Thoracic aorta (tissue), 2 donors: ENCODE results near the gene MOG. TPM values are rescaled to one million over a fixed set of nuclear protein-coding genes. Genes with fewer than 3 reads are reported as not detected.

Source experiments
- ATAC-seq: fragments of 150-250 bp; one replicate; pipeline ENCODE4 v1.8.0; 2017; ENCODE audit warnings: low read depth; ENCODE audit not compliant: insufficient number of reproducible peaks, low FRiP score
- DNase-seq: peaks from one replicate; pipeline ENCODE4 v3.0.0-alpha.2; 2020; ENCODE audit warnings: low spot score
- H3K27ac ChIP-seq, 2 donors: fragments of 200-600 bp; sonication (generic); 1 replicate in 1 of 2; 2 replicates in 1 of 2; pipeline ENCODE4 v1.5.1; 2016; ENCODE audit warnings: mild to moderate bottlenecking in 2 of 2, moderate library complexity in 2 of 2
- H3K27me3 ChIP-seq: fragments of 200-600 bp; sonication (generic); replicated peaks from 2 replicates; pipeline ENCODE4 v1.6.0; 2016; ENCODE audit warnings: mild to moderate bottlenecking; ENCODE audit not compliant: insufficient read depth
- H3K36me3 ChIP-seq: fragments of 200-600 bp; sonication (generic); one replicate; pipeline ENCODE4 v1.5.1; 2016
- H3K4me1 ChIP-seq, 2 donors: fragments of 200-600 bp; sonication (generic); 1 replicate in 1 of 2; 2 replicates in 1 of 2; pipeline versions ENCODE4 v1.5.1 to v1.6.0; 2016; ENCODE audit warnings: low read depth in 2 of 2, mild to moderate bottlenecking in 1 of 2; ENCODE audit not compliant: control insufficient read depth in 1 of 2
- H3K4me3 ChIP-seq: fragments of 200-600 bp; sonication (generic); 2 replicates; pipeline ENCODE4 v1.5.1; 2016; ENCODE audit warnings: mild to moderate bottlenecking
- H3K9me3 ChIP-seq: fragments of 200-600 bp; sonication (generic); 2 replicates; pipeline ENCODE4 v1.5.1; 2016
- CTCF ChIP-seq: fragments of 200-600 bp; sonication (generic); IDR thresholded peaks from one replicate; pipeline ENCODE4 v1.5.1; 2019; ENCODE audit warnings: antibody characterized with exemption
- total RNA-seq, 2 donors: library from RNA; depleted of rRNA; stranded (reverse); fragments of >200 nt; gene quantifications; one replicate each; pipeline versions ENCODE4 v1.1.0 to v1.2.3, GENCODE V29; 2016

The MOG gene
- total RNA-seq = not detected

- Histone ChIP-seq H3K27me3 (no peaks in the 10 kb centered on the region), H3K4me3 (no peak within 1 kb of the TSS), H3K9me3 (no peaks in the 10 kb centered on the region), H3K27ac (peak within 1 kb of the TSS; percentile 80), H3K36me3 (no peaks in the 10 kb centered on the region), H3K4me1 (peaks cover 11 to 27% of the 10 kb centered on the region in 2 donors)
- TF ChIP-seq CTCF = no peak
- no peak for ATAC-seq
- no peak for DNase-seq
These were observed at the start of gene MOG for GRCh38 chr6:29656798-29657197. Gene MOG, plus strand, starts transcription at chr6:29657092. Its CDS starts 118 bp downstream, at chr6:29657210.

DNA sequence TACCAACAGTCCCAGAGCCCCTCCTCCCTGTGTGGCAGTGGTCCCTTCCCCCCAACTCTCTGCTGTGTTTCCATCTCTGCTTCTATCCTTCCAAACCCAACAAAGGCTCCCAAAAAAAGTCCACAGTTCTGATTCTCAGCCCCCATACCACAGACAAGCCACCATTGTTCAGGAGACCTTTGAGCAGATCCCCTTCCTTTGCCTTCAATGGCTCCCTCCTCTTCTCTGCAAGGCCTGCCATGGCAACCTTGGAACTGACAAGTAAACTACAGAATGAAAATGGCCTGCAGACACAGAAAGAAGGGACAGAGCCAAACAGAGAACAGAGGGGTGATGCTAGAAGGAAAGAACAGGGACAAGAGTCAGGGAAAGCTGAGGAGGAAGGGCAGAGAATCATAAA lies 48.8 kb upstream of the MOG start:
- no peak for DNase-seq
- no peak overlapping the region for H3K4me3 ChIP-seq
- H3K27ac ChIP-seq = no peak overlapping the region
- no peaks in the 10 kb centered on the region for H3K4me1 ChIP-seq
- no peak for ATAC-seq
- TF ChIP-seq CTCF = no peak
- no peaks in the 10 kb centered on the region for H3K27me3 ChIP-seq
- peaks cover 67% of the 10 kb centered on the region for H3K36me3 ChIP-seq
- H3K9me3 ChIP-seq = no peaks in the 10 kb centered on the region

DNA sequence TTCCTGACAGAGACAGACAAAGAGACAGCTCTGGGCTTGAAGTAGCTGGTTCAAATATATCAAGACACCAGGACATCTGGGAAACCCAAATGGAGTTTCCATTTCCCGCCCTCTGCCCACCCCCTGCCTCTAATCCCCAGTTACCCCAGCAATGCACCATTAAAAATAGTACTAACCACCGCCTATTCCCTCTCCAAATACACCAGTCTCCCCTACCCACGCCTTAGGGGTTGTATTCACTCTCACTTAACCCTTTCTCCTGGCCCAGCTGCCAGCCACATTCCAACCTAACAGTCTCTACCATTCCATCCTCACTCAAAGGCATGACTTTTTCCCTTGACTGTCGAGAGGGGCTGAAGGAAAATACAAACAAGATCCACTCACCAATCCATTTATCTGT lies 46.4 kb upstream of the MOG start:
- Histone ChIP-seq H3K36me3 (peaks cover 52% of the 10 kb centered on the region), H3K27me3 (no peaks in the 10 kb centered on the region), H3K4me1 (no peaks in the 10 kb centered on the region), H3K27ac (no peak overlapping the region), H3K4me3 (no peak overlapping the region), H3K9me3 (no peaks in the 10 kb centered on the region)
- no peak for ATAC-seq
- no peak for DNase-seq
- TF ChIP-seq CTCF = no peak

- DNase-seq (no peak), ATAC-seq (no peak)
- no peaks in the 10 kb centered on the region for H3K27me3 ChIP-seq
- H3K36me3 ChIP-seq = peaks cover 44% of the 10 kb centered on the region
- no peaks in the 10 kb centered on the region for H3K4me1 ChIP-seq
- H3K9me3 ChIP-seq = no peaks in the 10 kb centered on the region
- no peak overlapping the region for H3K4me3 ChIP-seq
- no peak for TF ChIP-seq CTCF
- no peak overlapping the region for H3K27ac ChIP-seq
These were observed 45.5 kb upstream of the MOG start for GRCh38 chr6:29611426-29611825.

DNA sequence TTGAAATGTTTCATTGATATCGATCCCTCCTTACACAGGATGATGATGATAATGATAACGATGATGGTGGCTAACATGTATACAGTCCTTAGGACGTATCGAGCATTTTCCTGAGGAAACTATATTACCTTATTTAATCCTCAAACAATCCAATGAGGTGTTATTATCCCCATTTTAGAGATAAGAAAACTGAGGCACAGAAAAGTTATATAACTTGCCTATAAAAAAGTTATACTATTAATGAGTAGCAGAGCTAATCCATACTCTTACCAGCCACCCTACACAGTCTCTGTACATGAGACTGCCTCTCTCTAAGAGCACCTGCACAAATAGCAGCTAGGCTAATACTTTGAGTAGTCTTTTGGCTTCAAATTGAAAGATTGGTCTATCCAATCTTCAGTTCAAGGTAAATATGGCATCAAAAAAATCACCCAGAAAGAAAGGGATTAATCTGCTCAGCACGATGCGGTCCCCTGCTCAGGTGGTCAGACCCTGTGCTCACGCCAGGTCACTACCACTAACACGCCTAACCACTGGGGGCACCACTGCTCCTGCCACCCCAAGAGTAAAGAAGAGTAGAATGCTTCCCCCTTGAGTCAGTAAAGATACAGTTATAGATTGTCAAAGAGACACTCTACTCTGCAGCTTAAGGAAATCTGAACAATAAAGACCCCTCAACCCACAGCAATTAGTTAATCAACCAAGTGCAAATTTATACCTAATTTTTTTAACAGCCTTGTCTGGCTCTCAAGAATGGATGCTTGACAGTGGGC lies 38.9 kb upstream of the MOG start:
- no peak for ATAC-seq
- no peak for DNase-seq
- H3K4me1 ChIP-seq = no peaks in the 10 kb centered on the region
- TF ChIP-seq CTCF = no peak
- H3K27ac ChIP-seq = no peak overlapping the region
- no peaks in the 10 kb centered on the region for H3K27me3 ChIP-seq
- H3K4me3 ChIP-seq = no peak overlapping the region
- H3K36me3 ChIP-seq = peaks cover 18% of the 10 kb centered on the region
- no peaks in the 10 kb centered on the region for H3K9me3 ChIP-seq
